GM21723 (cell line): ENCODE results near the gene CYB5RL.
"Not testable (repeated sequence)": the region's sequence is repeated elsewhere in the genome, so short reads cannot be mapped to it uniquely, and the experiment has no call there.

Experiments used
- ATAC-seq: cut with Tn5 transposase; IDR thresholded peaks from one replicate; pipeline ENCODE4 v1.9.1; 2021; ENCODE audit warnings: mild to moderate bottlenecking, moderate library complexity; ENCODE audit not compliant: unreplicated experiment

The CYB5RL gene

GRCh38 chr1:54191525-54191924 lies 8.3 kb downstream of the CYB5RL start:
- no peak for ATAC-seq

GRCh38 chr1:54190526-54190925 lies 9.3 kb downstream of the CYB5RL start:
- ATAC-seq: no peak

- no peak for ATAC-seq
These were observed 11.5 kb downstream of the CYB5RL start for GRCh38 chr1:54188291-54188690.

GRCh38 chr1:54186056-54186455 lies 13.8 kb downstream of the CYB5RL start:
- ATAC-seq: no peak

- no peak for ATAC-seq
These were observed 19.0 kb downstream of the CYB5RL start for GRCh38 chr1:54180701-54181360.

- no peak for ATAC-seq
These were observed 21.3 kb downstream of the CYB5RL start for GRCh38 chr1:54178296-54179070.

- no peak for ATAC-seq
These were observed 22.1 kb downstream of the CYB5RL start for GRCh38 chr1:54177726-54178125.

GRCh38 chr1:54176621-54177327 lies 23.1 kb downstream of the CYB5RL start:
- ATAC-seq: no peak

- ATAC-seq: no peak
These were observed 25.7 kb downstream of the CYB5RL start for GRCh38 chr1:54174106-54174505.

GRCh38 chr1:54173681-54174080 lies 26.1 kb downstream of the CYB5RL start:
- ATAC-seq: no peak

- no peak for ATAC-seq
These were observed 26.9 kb downstream of the CYB5RL start for GRCh38 chr1:54172614-54173599.

- no peak for ATAC-seq
These were observed 28.2 kb downstream of the CYB5RL start for GRCh38 chr1:54171606-54172005.

GRCh38 chr1:54171016-54171415 lies 28.8 kb downstream of the CYB5RL start:
- no peak for ATAC-seq

- no peak for ATAC-seq
These were observed 30.8 kb downstream of the CYB5RL start for GRCh38 chr1:54169068-54169467.

- ATAC-seq: no peak
These were observed 31.4 kb downstream of the CYB5RL start for GRCh38 chr1:54168206-54168965.

- no peak for ATAC-seq
These were observed 32.2 kb downstream of the CYB5RL start for GRCh38 chr1:54167422-54168139.

GRCh38 chr1:54166357-54166756 lies 33.5 kb downstream of the CYB5RL start:
- ATAC-seq: not testable (repeated sequence)

GRCh38 chr1:54165146-54165545 lies 34.7 kb downstream of the CYB5RL start:
- ATAC-seq: no peak

- no peak for ATAC-seq
These were observed 36.3 kb downstream of the CYB5RL start for GRCh38 chr1:54163573-54163972.
